ENCODE results near the gene KCNJ6.
"Not testable (repeated sequence)": the region's sequence is repeated elsewhere in the genome, so short reads cannot be mapped to it uniquely, and the experiment has no call there.

KCNJ6 gene

GRCh38 chr21:37606549-37606948 lies 309.7 kb downstream of the KCNJ6 start:
- no peak overlapping the region for H3K4me3 ChIP-seq (ENCODE audit: low read length)
- no peaks in the 10 kb centered on the region for H3K36me3 ChIP-seq (ENCODE audit: insufficient read depth, low read length)
- no peaks in the 10 kb centered on the region for H3K4me1 ChIP-seq (ENCODE audit: control insufficient read depth, insufficient read depth, low read length)
- no peaks in the 10 kb centered on the region for H3K27me3 ChIP-seq (ENCODE audit: control insufficient read depth, insufficient read depth, low read length)
- no peaks in the 10 kb centered on the region for H3K9me3 ChIP-seq (replicated peaks; ENCODE audit: low read length)
- no peak overlapping the region for H3K4me2 ChIP-seq (ENCODE audit: low read length)
- no peak overlapping the region for H3K9ac ChIP-seq (ENCODE audit: low read depth, low read length)

GRCh38 chr21:37605006-37605405 lies 311.3 kb downstream of the KCNJ6 start:
- H3K9me3 ChIP-seq (replicated peaks; ENCODE audit: low read length), result no peaks in the 10 kb centered on the region
- H3K27me3 ChIP-seq (ENCODE audit: control insufficient read depth, insufficient read depth, low read length), result no peaks in the 10 kb centered on the region
- H3K9ac ChIP-seq (ENCODE audit: low read depth, low read length), result no peak overlapping the region
- H3K4me3 ChIP-seq (ENCODE audit: low read length), result no peak overlapping the region
- no peaks in the 10 kb centered on the region for H3K4me1 ChIP-seq (ENCODE audit: control insufficient read depth, insufficient read depth, low read length)
- no peaks in the 10 kb centered on the region for H3K36me3 ChIP-seq (ENCODE audit: insufficient read depth, low read length)
- H3K4me2 ChIP-seq (ENCODE audit: low read length), result no peak overlapping the region

- H3K4me3 ChIP-seq (ENCODE audit: low read length), result no peak overlapping the region
- H3K4me1 ChIP-seq (ENCODE audit: control insufficient read depth, insufficient read depth, low read length), result no peaks in the 10 kb centered on the region
- no peak overlapping the region for H3K9ac ChIP-seq (ENCODE audit: low read depth, low read length)
- H3K36me3 ChIP-seq (ENCODE audit: insufficient read depth, low read length), result no peaks in the 10 kb centered on the region
- H3K9me3 ChIP-seq (replicated peaks; ENCODE audit: low read length), result no peaks in the 10 kb centered on the region
- H3K27me3 ChIP-seq (ENCODE audit: control insufficient read depth, insufficient read depth, low read length), result peaks cover 3% of the 10 kb centered on the region
- H3K4me2 ChIP-seq (ENCODE audit: low read length), result no peak overlapping the region
These were observed 313.1 kb downstream of the KCNJ6 start for GRCh38 chr21:37603129-37603528.

- Histone ChIP-seq H3K4me3 (ENCODE audit: low read length) (no peak overlapping the region), H3K9me3 (replicated peaks; ENCODE audit: low read length) (no peaks in the 10 kb centered on the region), H3K4me2 (ENCODE audit: low read length) (no peak overlapping the region), H3K36me3 (ENCODE audit: insufficient read depth, low read length) (no peaks in the 10 kb centered on the region), H3K4me1 (ENCODE audit: control insufficient read depth, insufficient read depth, low read length) (no peaks in the 10 kb centered on the region), H3K27me3 (ENCODE audit: control insufficient read depth, insufficient read depth, low read length) (peaks cover 3% of the 10 kb centered on the region), H3K9ac (ENCODE audit: low read depth, low read length) (no peak overlapping the region)
These were observed 314.3 kb downstream of the KCNJ6 start for GRCh38 chr21:37601915-37602314.

GRCh38 chr21:37601027-37601426 lies 315.2 kb downstream of the KCNJ6 start:
- H3K27me3 ChIP-seq (ENCODE audit: control insufficient read depth, insufficient read depth, low read length), result peaks cover 3% of the 10 kb centered on the region
- no peak overlapping the region for H3K4me2 ChIP-seq (ENCODE audit: low read length)
- H3K9me3 ChIP-seq (replicated peaks; ENCODE audit: low read length), result no peaks in the 10 kb centered on the region
- H3K4me1 ChIP-seq (ENCODE audit: control insufficient read depth, insufficient read depth, low read length), result no peaks in the 10 kb centered on the region
- H3K9ac ChIP-seq (ENCODE audit: low read depth, low read length), result no peak overlapping the region
- no peak overlapping the region for H3K4me3 ChIP-seq (ENCODE audit: low read length)
- no peaks in the 10 kb centered on the region for H3K36me3 ChIP-seq (ENCODE audit: insufficient read depth, low read length)

- Histone ChIP-seq H3K27me3 (ENCODE audit: control insufficient read depth, insufficient read depth, low read length) (peaks cover 3% of the 10 kb centered on the region), H3K9me3 (replicated peaks; ENCODE audit: low read length) (no peaks in the 10 kb centered on the region), H3K9ac (ENCODE audit: low read depth, low read length) (no peak overlapping the region), H3K4me3 (ENCODE audit: low read length) (no peak overlapping the region), H3K4me1 (ENCODE audit: control insufficient read depth, insufficient read depth, low read length) (no peaks in the 10 kb centered on the region), H3K4me2 (ENCODE audit: low read length) (no peak overlapping the region), H3K36me3 (ENCODE audit: insufficient read depth, low read length) (no peaks in the 10 kb centered on the region)
These were observed 320.3 kb downstream of the KCNJ6 start for GRCh38 chr21:37595944-37596343.

GRCh38 chr21:37594472-37594951 lies 321.7 kb downstream of the KCNJ6 start:
- Histone ChIP-seq H3K4me2 (ENCODE audit: low read length) (no peak overlapping the region), H3K9ac (ENCODE audit: low read depth, low read length) (no peak overlapping the region), H3K36me3 (ENCODE audit: insufficient read depth, low read length) (no peaks in the 10 kb centered on the region), H3K4me3 (ENCODE audit: low read length) (no peak overlapping the region), H3K9me3 (replicated peaks; ENCODE audit: low read length) (no peaks in the 10 kb centered on the region), H3K4me1 (ENCODE audit: control insufficient read depth, insufficient read depth, low read length) (no peaks in the 10 kb centered on the region), H3K27me3 (ENCODE audit: control insufficient read depth, insufficient read depth, low read length) (peaks cover 3% of the 10 kb centered on the region)

- no peak overlapping the region for H3K4me2 ChIP-seq (ENCODE audit: low read length)
- H3K9me3 ChIP-seq (replicated peaks; ENCODE audit: low read length), result no peaks in the 10 kb centered on the region
- H3K36me3 ChIP-seq (ENCODE audit: insufficient read depth, low read length), result no peaks in the 10 kb centered on the region
- H3K27me3 ChIP-seq (ENCODE audit: control insufficient read depth, insufficient read depth, low read length), result no peaks in the 10 kb centered on the region
- H3K9ac ChIP-seq (ENCODE audit: low read depth, low read length), result no peak overlapping the region
- H3K4me1 ChIP-seq (ENCODE audit: control insufficient read depth, insufficient read depth, low read length), result no peaks in the 10 kb centered on the region
- H3K4me3 ChIP-seq (ENCODE audit: low read length), result no peak overlapping the region
These were observed 322.4 kb downstream of the KCNJ6 start for GRCh38 chr21:37593740-37594471.

- no peaks in the 10 kb centered on the region for H3K4me1 ChIP-seq (ENCODE audit: control insufficient read depth, insufficient read depth, low read length)
- H3K4me2 ChIP-seq (ENCODE audit: low read length), result no peak overlapping the region
These were observed 323.2 kb downstream of the KCNJ6 start for GRCh38 chr21:37593015-37593414.

GRCh38 chr21:37592496-37592895 lies 323.8 kb downstream of the KCNJ6 start:
- Histone ChIP-seq H3K4me3 (ENCODE audit: low read length) (no peak overlapping the region), H3K36me3 (ENCODE audit: insufficient read depth, low read length) (no peaks in the 10 kb centered on the region), H3K9ac (ENCODE audit: low read depth, low read length) (no peak overlapping the region), H3K27me3 (ENCODE audit: control insufficient read depth, insufficient read depth, low read length) (no peaks in the 10 kb centered on the region), H3K9me3 (replicated peaks; ENCODE audit: low read length) (no peaks in the 10 kb centered on the region), H3K4me1 (ENCODE audit: control insufficient read depth, insufficient read depth, low read length) (no peaks in the 10 kb centered on the region), H3K4me2 (ENCODE audit: low read length) (no peak overlapping the region)

More at GRCh38 chr21:37593015-37593414, 323.2 kb downstream of the KCNJ6 start:
- H3K27me3 ChIP-seq (ENCODE audit: control insufficient read depth, insufficient read depth, low read length), result no peaks in the 10 kb centered on the region
- H3K9me3 ChIP-seq (replicated peaks; ENCODE audit: low read length), result no peaks in the 10 kb centered on the region
- no peaks in the 10 kb centered on the region for H3K36me3 ChIP-seq (ENCODE audit: insufficient read depth, low read length)
- no peak overlapping the region for H3K4me3 ChIP-seq (ENCODE audit: low read length)
- H3K9ac ChIP-seq (ENCODE audit: low read depth, low read length), result no peak overlapping the region

- not testable (repeated sequence) for H3K9ac ChIP-seq (ENCODE audit: low read depth, low read length); H3K27me3 ChIP-seq (ENCODE audit: control insufficient read depth, insufficient read depth, low read length); H3K4me1 ChIP-seq (ENCODE audit: control insufficient read depth, insufficient read depth, low read length); H3K9me3 ChIP-seq (replicated peaks; ENCODE audit: low read length); H3K4me2 ChIP-seq (ENCODE audit: low read length); H3K36me3 ChIP-seq (ENCODE audit: insufficient read depth, low read length); H3K4me3 ChIP-seq (ENCODE audit: low read length)
These were observed 324.3 kb downstream of the KCNJ6 start for GRCh38 chr21:37591994-37592393.

GRCh38 chr21:37590836-37591235 lies 325.4 kb downstream of the KCNJ6 start:
- not testable (repeated sequence) for H3K4me1 ChIP-seq (ENCODE audit: control insufficient read depth, insufficient read depth, low read length); H3K4me2 ChIP-seq (ENCODE audit: low read length); H3K36me3 ChIP-seq (ENCODE audit: insufficient read depth, low read length); H3K9me3 ChIP-seq (replicated peaks; ENCODE audit: low read length); H3K9ac ChIP-seq (ENCODE audit: low read depth, low read length); H3K4me3 ChIP-seq (ENCODE audit: low read length); H3K27me3 ChIP-seq (ENCODE audit: control insufficient read depth, insufficient read depth, low read length)
